OCI-M1 (cell line): ENCODE data around the gene CCDC117.
A peak's percentile ranks its signal among the peaks of the same experiment; 100 is the strongest.
"Not testable (repeated sequence)": the region's sequence is repeated elsewhere in the genome, so short reads cannot be mapped to it uniquely, and the experiment has no call there.

Experiments
- DNase-seq: peaks from one replicate; lab custom pipeline; 2025; lab: John Stamatoyannopoulos, UW

The CCDC117 gene

DNA sequence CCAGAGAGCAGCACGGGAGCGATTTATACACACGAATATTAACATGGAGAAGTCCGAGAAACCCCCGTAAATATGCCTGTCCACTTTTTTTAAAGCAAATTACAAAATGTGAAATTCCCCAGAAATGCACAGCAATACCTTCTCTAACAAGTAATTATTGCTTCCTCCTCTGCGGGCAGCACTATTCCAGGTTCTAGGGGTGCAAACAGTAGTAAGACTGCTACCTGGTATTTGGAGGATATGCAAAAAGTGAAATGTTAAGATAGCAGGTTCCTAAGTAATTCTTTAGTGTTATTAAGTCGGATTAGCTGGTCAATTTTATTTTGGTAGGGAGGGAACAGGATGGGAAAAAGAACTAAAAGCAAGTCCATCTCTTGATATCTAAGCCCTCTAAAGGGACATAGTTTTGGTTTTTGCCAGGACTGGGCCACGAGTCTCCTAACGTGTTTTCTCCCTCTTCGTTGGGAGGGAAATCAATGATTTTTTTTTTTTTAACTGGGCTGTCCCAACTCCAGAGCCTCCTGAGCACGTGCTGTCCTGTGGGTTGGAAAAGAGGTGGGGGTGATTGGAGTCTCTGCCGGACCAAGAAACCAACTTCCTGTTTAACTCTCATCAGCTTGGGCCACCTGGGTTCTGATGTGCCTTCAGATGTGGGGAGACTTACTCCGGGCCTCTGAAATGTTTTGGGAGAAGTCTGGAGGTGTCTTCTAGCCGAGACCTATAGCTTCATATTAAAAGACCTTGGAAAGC lies 29.5 kb downstream of the CCDC117 start:
- DNase-seq, result peak; percentile 84

GRCh38 chr22:28802595-28803123 lies 30.2 kb downstream of the CCDC117 start:
- peak; percentile 47 for DNase-seq

DNA sequence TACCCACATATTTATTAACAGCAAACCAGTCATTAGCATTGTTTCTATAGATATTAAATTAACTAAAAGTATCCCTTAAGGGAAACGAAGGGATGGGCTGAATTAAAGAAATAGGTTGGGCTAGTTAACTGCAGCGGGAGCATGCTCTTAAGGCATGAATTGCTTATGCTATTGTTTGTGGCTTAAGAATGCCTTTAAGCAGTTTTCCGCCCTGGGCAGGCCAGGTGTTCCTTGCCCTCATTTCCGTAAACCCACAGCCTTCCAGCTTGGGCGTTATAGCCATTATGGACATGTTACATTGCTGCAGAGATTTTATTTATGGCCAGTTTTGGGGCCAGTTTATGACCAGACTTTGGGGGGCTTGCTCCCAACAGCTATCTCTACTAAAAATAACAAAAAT lies 32.9 kb downstream of the CCDC117 start:
- DNase-seq, result not testable (repeated sequence)

- no peak for DNase-seq
These were observed 36.3 kb downstream of the CCDC117 start for GRCh38 chr22:28808716-28809355.

- DNase-seq, result no peak
These were observed 38.5 kb downstream of the CCDC117 start for GRCh38 chr22:28810821-28811491.

DNA sequence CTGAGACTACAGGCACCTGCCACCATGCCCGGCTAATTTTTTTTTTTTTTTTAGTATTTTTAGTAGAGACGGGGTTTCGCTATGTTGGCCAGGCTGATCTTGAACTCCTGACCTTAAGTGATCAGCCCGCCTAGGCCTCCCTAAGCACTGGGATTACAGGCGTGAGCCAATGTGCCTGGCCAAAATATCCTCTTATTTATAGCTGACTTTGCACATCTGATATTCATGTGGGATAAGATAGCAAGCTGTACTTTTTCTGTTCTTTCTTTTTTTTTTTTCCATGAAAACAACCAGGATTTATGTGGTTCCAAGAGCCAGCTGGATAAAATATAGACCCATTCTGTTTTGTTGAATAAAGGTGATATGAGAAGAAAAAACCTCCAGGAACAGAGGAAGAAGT lies 40.0 kb downstream of the CCDC117 start:
- DNase-seq, result no peak

DNA sequence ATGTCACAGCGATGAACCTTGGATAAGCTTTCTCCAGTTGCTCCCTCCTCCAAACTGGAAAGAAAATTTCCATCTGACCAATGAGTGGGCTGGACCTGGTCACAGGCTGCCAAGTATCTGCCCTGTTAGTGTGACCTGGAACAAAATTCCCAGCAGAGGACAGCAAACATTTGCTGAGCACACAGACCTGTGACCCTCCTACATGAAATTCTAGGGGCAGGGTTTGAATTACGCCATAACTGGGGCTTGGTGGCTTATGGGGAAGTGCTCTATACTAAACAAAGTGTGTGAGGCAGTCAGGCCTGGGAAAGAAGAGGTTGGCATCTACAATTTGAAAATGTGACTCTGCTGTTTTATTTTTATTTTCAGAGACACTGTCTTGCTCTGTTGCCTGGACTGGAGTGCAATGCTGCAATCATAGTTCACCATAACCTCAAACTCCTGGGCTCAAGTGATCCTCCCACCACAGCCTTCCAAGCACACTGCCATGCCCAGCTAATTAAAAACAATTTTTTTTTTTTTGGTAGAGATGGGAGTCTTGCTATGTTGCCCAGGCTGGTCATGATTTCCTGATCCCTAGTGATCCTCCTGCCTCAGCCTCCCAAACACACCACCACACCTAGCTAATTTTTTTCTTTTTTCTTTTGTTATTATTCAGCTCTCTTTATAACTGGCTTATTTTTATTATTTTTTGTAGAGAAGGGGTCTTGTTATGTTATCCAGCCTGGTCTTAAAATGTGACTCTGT lies 41.5 kb downstream of the CCDC117 start:
- DNase-seq, result peak; percentile 36

GRCh38 chr22:28815111-28815510 lies 42.6 kb downstream of the CCDC117 start:
- no peak for DNase-seq

GRCh38 chr22:28815729-28816128 lies 43.2 kb downstream of the CCDC117 start:
- DNase-seq, result no peak

DNA sequence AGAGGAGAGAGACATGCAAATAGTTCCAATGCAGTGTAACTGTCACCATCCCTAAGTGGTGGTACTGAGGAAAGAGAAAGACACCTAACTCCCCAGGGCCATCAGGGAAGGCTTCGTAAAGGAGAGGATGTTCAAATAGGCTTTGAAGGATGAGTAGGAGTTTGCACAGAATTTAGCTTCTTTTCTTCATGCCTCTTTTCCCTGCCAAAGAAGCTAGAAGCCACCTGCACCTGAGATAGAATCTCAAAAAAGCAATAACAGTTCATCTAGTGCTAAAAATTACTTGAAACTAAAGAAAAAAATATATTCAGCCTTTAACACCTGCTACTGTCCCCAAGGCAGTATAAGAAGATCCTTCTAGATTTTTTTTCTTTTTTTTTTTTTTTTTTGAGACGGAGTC lies 44.6 kb downstream of the CCDC117 start:
- DNase-seq, result no peak

GRCh38 chr22:28817919-28818859 lies 45.7 kb downstream of the CCDC117 start:
- DNase-seq, result peak; percentile 9

DNA sequence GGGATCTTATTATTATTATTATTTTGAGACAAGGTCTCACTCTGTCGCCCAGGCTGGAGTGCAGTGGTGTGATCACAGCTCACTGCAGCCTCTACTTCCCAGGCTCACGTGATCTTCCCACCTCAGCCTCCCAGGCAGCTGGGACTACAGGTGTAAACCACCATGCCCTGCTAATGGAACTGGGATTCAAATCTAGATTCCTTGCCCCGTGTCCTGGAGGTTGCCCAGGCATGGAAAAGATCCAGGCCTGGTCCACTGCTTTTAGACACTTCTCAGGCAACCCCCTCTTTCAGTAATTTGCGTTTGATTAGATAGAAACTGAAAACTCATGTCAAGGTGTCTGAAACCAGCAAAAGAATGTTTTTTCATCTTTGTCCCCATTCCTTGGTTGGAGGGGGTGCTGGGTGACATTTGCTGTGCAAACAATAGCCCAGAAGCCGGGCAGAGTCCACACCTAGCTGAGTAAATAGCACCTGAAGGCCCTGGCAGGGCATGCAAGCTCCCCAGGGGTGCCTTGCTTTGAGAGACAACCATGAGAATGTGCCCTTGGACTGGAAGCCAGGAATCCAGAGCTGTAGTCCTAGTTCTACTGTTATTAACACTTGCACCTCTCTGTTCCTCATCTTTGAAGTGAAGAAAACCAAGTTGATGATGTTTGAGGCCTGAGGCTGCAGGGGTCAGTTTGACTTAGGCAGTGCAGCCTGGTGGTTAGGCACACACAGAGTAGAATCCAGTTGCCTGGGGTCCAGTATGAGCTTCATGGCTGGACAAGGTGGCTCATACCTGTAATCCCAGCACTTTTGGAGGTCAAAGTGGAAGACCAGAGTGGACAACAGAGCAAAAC lies 47.0 kb downstream of the CCDC117 start:
- no peak for DNase-seq

DNA sequence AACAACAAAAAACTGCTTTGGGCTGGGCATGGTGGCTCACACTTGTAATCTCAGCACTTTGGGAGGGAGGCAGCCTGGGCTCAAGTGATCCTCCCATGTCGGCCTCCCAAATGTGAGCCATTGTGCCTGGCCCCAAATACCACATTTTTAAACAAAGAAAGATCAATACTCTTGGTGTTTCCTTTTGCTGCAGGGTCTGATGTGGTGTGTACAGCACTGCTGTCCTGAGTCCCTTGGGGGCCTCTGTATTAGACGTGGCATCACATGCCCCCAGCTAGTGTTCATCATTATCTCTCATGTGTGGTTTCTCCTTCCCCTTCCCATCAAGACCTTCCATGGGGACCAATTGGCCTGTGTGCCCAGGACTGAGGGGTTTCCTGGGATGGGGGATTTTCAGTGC lies 48.4 kb downstream of the CCDC117 start:
- DNase-seq, result no peak

DNA sequence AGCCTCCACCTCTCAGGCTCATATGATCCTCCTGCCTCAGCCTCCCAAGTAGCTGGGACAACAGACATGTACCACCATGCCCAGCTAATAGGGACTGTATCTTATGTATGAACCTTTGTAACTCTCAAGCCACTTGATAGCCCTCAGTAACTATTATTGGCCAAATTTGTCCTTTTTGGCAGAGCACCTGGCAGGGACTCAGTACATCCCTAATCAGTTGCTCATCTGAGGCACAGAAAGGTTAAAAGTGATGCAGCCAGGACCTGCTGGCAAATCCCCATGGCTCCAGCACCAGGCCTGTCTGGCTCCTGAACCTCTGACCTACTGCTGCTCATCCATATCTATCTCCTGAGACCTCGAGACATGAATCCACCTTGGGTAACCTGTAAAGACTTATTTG lies 49.0 kb downstream of the CCDC117 start:
- no peak for DNase-seq

- DNase-seq, result peak; percentile 25
These were observed 50.5 kb downstream of the CCDC117 start for GRCh38 chr22:28822930-28823551.

DNA sequence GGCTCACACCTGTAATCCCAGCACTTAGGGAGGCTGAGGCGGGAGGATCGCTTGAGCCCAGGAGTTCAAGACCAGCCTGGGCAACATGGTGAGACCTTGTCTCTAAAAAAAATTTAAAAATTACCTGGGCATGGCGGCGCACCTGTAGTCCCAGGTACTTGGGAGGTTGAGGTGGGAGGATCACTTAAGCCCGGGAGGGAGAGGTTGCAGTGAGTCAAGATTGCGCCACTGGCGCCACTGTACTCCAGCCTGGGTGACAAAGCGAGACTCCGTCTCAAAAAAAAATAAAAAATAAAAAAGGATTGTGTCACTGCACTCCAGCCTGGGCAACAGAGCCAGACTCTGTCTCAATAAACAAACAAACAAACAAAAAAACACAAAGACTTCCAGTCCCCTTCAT lies 52.0 kb downstream of the CCDC117 start:
- DNase-seq, result not testable (repeated sequence)

- DNase-seq, result not testable (repeated sequence)
These were observed 53.9 kb downstream of the CCDC117 start for GRCh38 chr22:28826430-28826829.

- DNase-seq, result no peak
These were observed 54.4 kb downstream of the CCDC117 start for GRCh38 chr22:28826921-28827320.

- DNase-seq, result peak; percentile 89
These were observed 57.1 kb downstream of the CCDC117 start for GRCh38 chr22:28829358-28830181.
